Common myeloid progenitor, CD34-positive (primary cell): ENCODE results near the gene IRS1.

ENCODE experiments used
- CTCF ChIA-PET: fragments of 350-600 bp; sonication (Branson Sonifier 250); formaldehyde crosslinking; loops from one replicate; lab custom pipeline; 2021; ENCODE audit warnings: antibody characterized with exemption; lab: Charles Lee
- POLR2A ChIA-PET: fragments of 350-600 bp; sonication (Branson Sonifier 250); formaldehyde crosslinking; loops from one replicate; lab custom pipeline; 2021; ENCODE audit warnings: antibody characterized with exemption; lab: Charles Lee
- DNase-seq, 3 donors: peaks; one replicate each; pipeline versions ENCODE4 v3.0.0 to v3.0.0-alpha.2; 2013
- H3K27ac ChIP-seq, 2 experiments: 1 replicate in 1 of 2; 2 replicates in 1 of 2; pipeline ENCODE4 v1.7.0; 2013; ENCODE audit warnings: inconsistent platforms in 2 of 2, low read length in 2 of 2, mild to moderate bottlenecking in 2 of 2, low read depth in 1 of 2, moderate library complexity in 1 of 2; ENCODE audit not compliant: severe bottlenecking in 2 of 2, insufficient read depth in 1 of 2, poor library complexity in 1 of 2
- H3K27me3 ChIP-seq, 5 experiments: replicated peaks in 2 of 5; 1 replicate in 3 of 5; 2 replicates in 2 of 5; pipeline versions ENCODE4 v1.6.1 to v1.7.0; 2013; ENCODE audit warnings: low read length in 4 of 5, mild to moderate bottlenecking in 2 of 5, moderate library complexity in 2 of 5, inconsistent platforms in 1 of 5; ENCODE audit not compliant: insufficient read depth in 5 of 5, control insufficient read depth in 4 of 5
- H3K36me3 ChIP-seq, 4 experiments: 1 replicate in 2 of 4; 2 replicates in 2 of 4; pipeline versions ENCODE4 v1.6.1 to v1.7.0; 2013; ENCODE audit warnings: low read length in 3 of 4, control low read depth in 1 of 4, mild to moderate bottlenecking in 1 of 4; ENCODE audit not compliant: control insufficient read depth in 4 of 4, insufficient read depth in 4 of 4
- H3K4me1 ChIP-seq, 4 experiments: 1 replicate in 3 of 4; 2 replicates in 1 of 4; pipeline versions ENCODE4 v1.6.1 to v1.7.1; 2013; ENCODE audit warnings: low read length in 3 of 4, mild to moderate bottlenecking in 3 of 4, control low read depth in 1 of 4, inconsistent platforms in 1 of 4, moderate library complexity in 1 of 4; ENCODE audit not compliant: control insufficient read depth in 4 of 4, insufficient read depth in 4 of 4; ENCODE audit errors: control extremely low read depth in 1 of 4
- H3K4me3 ChIP-seq, 7 experiments: 1 replicate in 4 of 7; 2 replicates in 3 of 7; pipeline versions ENCODE4 v1.5.1 to v1.7.0; 2013; ENCODE audit warnings: mild to moderate bottlenecking in 7 of 7, low read length in 6 of 7, moderate library complexity in 6 of 7, inconsistent platforms in 2 of 7, low read depth in 2 of 7, control low read depth in 1 of 7; ENCODE audit not compliant: insufficient read depth in 4 of 7, control insufficient read depth in 1 of 7; ENCODE audit errors: extremely low read depth in 1 of 7
- H3K9me3 ChIP-seq, 5 experiments: 1 replicate in 4 of 5; 2 replicates in 1 of 5; pipeline versions ENCODE4 v1.6.1 to v1.7.1; 2013; ENCODE audit warnings: low read length in 4 of 5, mild to moderate bottlenecking in 2 of 5, inconsistent platforms in 1 of 5, low read depth in 1 of 5, moderate library complexity in 1 of 5; ENCODE audit not compliant: control insufficient read depth in 4 of 5, insufficient read depth in 2 of 5; ENCODE audit errors: control extremely low read depth in 1 of 5
- WGBS: methylation state at CpG from one replicate; pipeline ENCODE4 v1.1.5; 2013; ENCODE audit not compliant: insufficient coverage; 5-methylcytosine and 5-hydroxymethylcytosine counted together

Gene IRS1

GRCh38 chr2:226839951-226840350 lies 40.3 kb upstream of the IRS1 start:
- Histone ChIP-seq H3K4me3 (no peak overlapping the region), H3K36me3 (peaks cover 0 to 7% (median 3%) of the 10 kb centered on the region in 4 experiments), H3K9me3 (no peaks in the 10 kb centered on the region), H3K4me1 (peaks cover 10 to 28% (median 24%) of the 10 kb centered on the region in 4 experiments), H3K27ac (peak overlapping the region in 1 of 2 experiments; percentile 25), H3K27me3 (no peaks in the 10 kb centered on the region)
- DNase-seq, result peak in 1 of 3 donors; percentile 14
- ChIA-PET POLR2A (no interaction called here), CTCF (interaction anchor here (2.4 kb wide), 1 partner anchor 37 kb away, joined by 8 read pairs; no protein-coding TSS in a partner anchor)
- WGBS, result no CpG with 5 or more reads among the region's 2 CpGs

- no peaks in the 10 kb centered on the region for H3K9me3 ChIP-seq
- H3K36me3 ChIP-seq, result peaks cover 0 to 7% (median 3%) of the 10 kb centered on the region in 4 experiments
- WGBS, result 96% methylated on average over 9 of the region's 10 CpGs
- DNase-seq, result no peak
- H3K4me3 ChIP-seq, result no peak overlapping the region
- peaks cover 10 to 28% (median 24%) of the 10 kb centered on the region in 4 experiments for H3K4me1 ChIP-seq
- peak overlapping the region in 1 of 2 experiments; percentile 25 for H3K27ac ChIP-seq
- POLR2A ChIA-PET, result no interaction called here
- CTCF ChIA-PET, result interaction anchor here (0.5 to 2.4 kb wide), 2 partner anchors 37 to 38 kb away, joined by 3 to 8 read pairs; no protein-coding TSS in a partner anchor
- H3K27me3 ChIP-seq, result no peaks in the 10 kb centered on the region
Observed at GRCh38 chr2:226839161-226839560, 39.5 kb upstream of the IRS1 start.

- Histone ChIP-seq H3K27me3 (no peaks in the 10 kb centered on the region), H3K27ac (peak overlapping the region in 1 of 2 experiments; percentile 96), H3K4me3 (no peak overlapping the region), H3K4me1 (peaks cover 10 to 28% (median 24%) of the 10 kb centered on the region in 4 experiments), H3K36me3 (peaks cover 0 to 7% (median 3%) of the 10 kb centered on the region in 4 experiments), H3K9me3 (no peaks in the 10 kb centered on the region)
- no peak for DNase-seq
- ChIA-PET POLR2A (no interaction called here), CTCF (interaction anchor here (0.5 to 2.4 kb wide), 2 partner anchors 36 to 39 kb away, joined by 3 to 8 read pairs; no protein-coding TSS in a partner anchor)
- WGBS, result no CpG with 5 or more reads among the region's 3 CpGs
Observed at GRCh38 chr2:226838722-226839121, 39.1 kb upstream of the IRS1 start.

GRCh38 chr2:226837787-226838603 lies 38.4 kb upstream of the IRS1 start:
- peak; percentile 26 to 68 (median 42) for DNase-seq
- peak overlapping the region in 1 of 2 experiments; percentile 96 for H3K27ac ChIP-seq
- POLR2A ChIA-PET, result no interaction called here

GRCh38 chr2:226837334-226837733 lies 37.7 kb upstream of the IRS1 start:
- ChIA-PET POLR2A (no interaction called here), CTCF (no interaction called here)
- Histone ChIP-seq H3K27me3 (no peaks in the 10 kb centered on the region), H3K9me3 (no peaks in the 10 kb centered on the region), H3K4me1 (peaks cover 10 to 28% (median 24%) of the 10 kb centered on the region in 4 experiments), H3K27ac (peak overlapping the region in 1 of 2 experiments; percentile 96), H3K36me3 (peaks cover 0 to 11% (median 6%) of the 10 kb centered on the region in 4 experiments), H3K4me3 (peak overlapping the region in 3 of 7 experiments; percentile 73 to 86 (median 78))
- WGBS, result 100% methylated on average over 7 of the region's 7 CpGs
- no peak for DNase-seq

More at GRCh38 chr2:226837787-226838603, 38.4 kb upstream of the IRS1 start:
- H3K4me1 ChIP-seq, result peaks cover 10 to 28% (median 24%) of the 10 kb centered on the region in 4 experiments
- H3K4me3 ChIP-seq, result peak overlapping the region in 2 of 7 experiments; percentile 4 to 78
- CTCF ChIA-PET, result no interaction called here
- H3K27me3 ChIP-seq, result no peaks in the 10 kb centered on the region
- no peaks in the 10 kb centered on the region for H3K9me3 ChIP-seq
- peaks cover 0 to 11% (median 6%) of the 10 kb centered on the region in 4 experiments for H3K36me3 ChIP-seq
- 81% methylated on average over 3 of the region's 12 CpGs for WGBS

- Histone ChIP-seq H3K4me3 (peak overlapping the region in 6 of 7 experiments; percentile 73 to 88 (median 76)), H3K27me3 (no peaks in the 10 kb centered on the region), H3K36me3 (peaks cover 0 to 9% (median 6%) of the 10 kb centered on the region in 4 experiments), H3K4me1 (peaks cover 10 to 28% (median 24%) of the 10 kb centered on the region in 4 experiments), H3K27ac (peak overlapping the region; percentile 83 to 96), H3K9me3 (no peaks in the 10 kb centered on the region)
- DNase-seq, result no peak
- ChIA-PET POLR2A (no interaction called here), CTCF (no interaction called here)
- WGBS, result 4% methylated on average over 5 of the region's 6 CpGs
Observed at GRCh38 chr2:226836548-226836885, 36.9 kb upstream of the IRS1 start.
